Left lung (tissue), 10 donors: Measurements from ENCODE around the gene SPATS2. TPM values are rescaled to one million over a fixed set of nuclear protein-coding genes. Genes with fewer than 3 reads are reported as not detected.

Experiments
- ATAC-seq: fragments of 200-7000 bp; cut with Tn5 transposase; one replicate; pipeline ENCODE4 v1.9.1; 2020; ENCODE audit warnings: moderate library complexity
- DNase-seq, 4 donors: peaks; one replicate each; pipeline ENCODE4 v3.0.0-alpha.2; 2013 to 2020
- H3K27ac ChIP-seq, 2 donors: fragments of 200-600 bp; sonication (generic) in 1 of 2; one replicate each; pipeline versions ENCODE4 v1.5.0 to v1.8.0; 2020 to 2021
- H3K27me3 ChIP-seq, 2 donors: fragments of 200-600 bp; sonication (generic) in 1 of 2; one replicate each; pipeline versions ENCODE4 v1.5.0 to v1.8.0; 2020 to 2021
- H3K36me3 ChIP-seq, 2 donors: fragments of 200-600 bp; sonication (generic) in 1 of 2; one replicate each; pipeline versions ENCODE4 v1.5.0 to v1.8.0; 2020 to 2021
- H3K4me1 ChIP-seq, 2 donors: fragments of 200-600 bp; one replicate each; pipeline ENCODE4 v1.8.0; 2021
- H3K4me3 ChIP-seq, 2 donors: fragments of 200-600 bp; sonication (generic) in 1 of 2; one replicate each; pipeline versions ENCODE4 v1.5.0 to v1.8.0; 2020 to 2021; ENCODE audit warnings: mild to moderate bottlenecking in 1 of 2
- H3K9me3 ChIP-seq, 2 donors: fragments of 200-600 bp; sonication (generic) in 1 of 2; one replicate each; pipeline versions ENCODE4 v1.5.0 to v1.8.0; 2020 to 2021
- CTCF ChIP-seq, 2 donors: fragments of 200-600 bp; sonication (generic) in 1 of 2; IDR thresholded peaks; one replicate each; pipeline versions ENCODE4 v1.5.0 to v1.8.0; 2021; ENCODE audit warnings: antibody characterized with exemption in 2 of 2
- intact Hi-C, 2 donors: fragments of 100-400 bp; cut with DNase I; formaldehyde crosslinking; loops; one replicate each; pipeline versions ENCODE4 v1.11.2 to v1.14.2; 2022
- polyA plus RNA-seq, 6 donors: library from polyadenylated mRNA; unstranded; fragments of 120-200 nt; gene quantifications; one replicate each; pipeline ENCODE4 v1.2.1, GENCODE V29; 2013; ENCODE audit not compliant: insufficient read length in 6 of 6
- total RNA-seq, 2 donors: library from RNA; stranded (reverse); fragmentation: NEBNext Ultra II Directional; extraction: Animal tissue kit (Norgen Biotek cat#: 25700); gene quantifications; one replicate each; pipeline ENCODE4 v1.2.1, GENCODE V29; 2021
- donor health status: DM: no; HTN: yes; CAD: no.
- donor health status: DM: no; HTN: no; CAD: no.

SPATS2 gene
- total and polyA plus RNA-seq, 8 donors = 14.6 to 77.0 (median 67.7) TPM

- Histone ChIP-seq H3K27me3 (peaks cover 0 to 18% of the 10 kb centered on the region in 2 donors), H3K9me3 (no peaks in the 10 kb centered on the region), H3K4me1 (peaks cover 2 to 12% of the 10 kb centered on the region in 2 donors), H3K4me3 (no peak overlapping the region), H3K36me3 (no peaks in the 10 kb centered on the region), H3K27ac (no peak overlapping the region)
- intact Hi-C loops = no loop called here
- DNase-seq (no peak), ATAC-seq (no peak)
- no peak for TF ChIP-seq CTCF (IDR thresholded peaks at IDR 0.05)
Observed at GRCh38 chr12:49362077-49362476, 5.2 kb upstream of the SPATS2 start.

DNA sequence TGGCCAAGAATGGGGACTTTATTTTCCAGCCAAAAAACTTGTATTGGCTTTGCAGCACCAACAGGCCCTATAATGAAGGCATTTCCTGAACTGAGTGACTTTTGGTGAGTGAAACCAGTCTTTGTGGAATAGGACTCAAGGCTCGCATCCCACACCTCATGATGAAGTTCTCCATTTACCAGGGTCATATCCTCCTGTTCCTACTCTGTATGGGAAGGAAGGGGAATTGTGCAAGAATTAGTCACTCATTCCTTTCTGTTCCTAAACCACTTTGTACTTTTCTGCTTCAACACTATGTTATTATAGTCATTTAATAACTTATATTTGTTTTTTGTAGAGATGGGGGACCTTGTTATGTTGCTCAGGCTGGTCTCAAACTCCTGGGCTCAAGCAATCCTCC, 2.3 kb upstream of the SPATS2 start:
- no peak for TF ChIP-seq CTCF (IDR thresholded peaks at IDR 0.05)
- Histone ChIP-seq H3K4me3 (no peak overlapping the region), H3K27ac (no peak overlapping the region), H3K36me3 (no peaks in the 10 kb centered on the region), H3K27me3 (peaks cover 0 to 4% of the 10 kb centered on the region in 2 donors), H3K4me1 (peaks cover 7 to 25% of the 10 kb centered on the region in 2 donors), H3K9me3 (no peaks in the 10 kb centered on the region)
- ATAC-seq (no peak), DNase-seq (no peak)
- intact Hi-C loops = no loop called here

- intact Hi-C loops = no loop called here
- no peak overlapping the region for H3K27ac ChIP-seq
- H3K4me3 ChIP-seq = no peak overlapping the region
- H3K27me3 ChIP-seq = no peaks in the 10 kb centered on the region
- H3K9me3 ChIP-seq = no peaks in the 10 kb centered on the region
- no peak for ATAC-seq
- no peak for TF ChIP-seq CTCF (IDR thresholded peaks at IDR 0.05)
- peaks cover 7 to 25% of the 10 kb centered on the region in 2 donors for H3K4me1 ChIP-seq
- no peak for DNase-seq
- H3K36me3 ChIP-seq = no peaks in the 10 kb centered on the region
Observed at GRCh38 chr12:49365542-49365941, 1.7 kb upstream of the SPATS2 start.

DNA sequence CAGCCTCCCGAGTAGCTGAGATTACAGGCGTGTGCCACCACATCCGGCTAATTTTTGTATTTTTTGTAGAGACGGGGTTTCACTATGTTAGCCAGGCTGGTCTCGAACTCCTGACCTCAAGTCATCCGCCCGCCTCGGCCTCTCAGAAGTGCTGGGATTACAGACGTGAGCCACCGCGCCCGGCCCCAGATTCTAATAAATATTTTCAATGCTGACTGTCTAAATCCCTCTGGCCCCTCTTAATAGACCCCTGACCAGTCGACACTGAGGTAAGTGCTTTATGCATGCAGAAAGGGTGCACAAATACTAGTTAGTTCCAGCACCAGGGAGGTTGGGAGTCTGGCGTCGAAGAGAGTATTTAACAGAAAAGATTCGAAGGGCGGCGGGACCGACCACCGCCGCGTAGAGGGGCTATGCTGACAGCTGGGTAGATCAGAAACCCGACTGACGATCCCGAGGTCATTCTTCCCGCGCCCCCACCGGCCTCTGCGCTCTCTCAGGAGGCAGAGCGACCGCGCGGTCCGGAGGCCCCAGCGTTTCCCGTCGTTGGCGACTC, 1.1 kb upstream of the SPATS2 start:
- intact Hi-C loops = no loop called here

More for the DNA sequence above, 1.1 kb upstream of the SPATS2 start:
- TF ChIP-seq CTCF (IDR thresholded peaks at IDR 0.05) = no peak
- no peak for DNase-seq
- Histone ChIP-seq H3K9me3 (no peaks in the 10 kb centered on the region), H3K27me3 (no peaks in the 10 kb centered on the region), H3K36me3 (no peaks in the 10 kb centered on the region), H3K27ac (peak overlapping the region; percentile 93 to 94), H3K4me1 (peaks cover 7 to 25% of the 10 kb centered on the region in 2 donors), H3K4me3 (peak overlapping the region; percentile 77 to 83)
- peak; percentile 19 for ATAC-seq
